ENCODE data around the gene ZNF415.

- no peak for TF ChIP-seq CTCF (IDR thresholded peaks at IDR 0.05; ENCODE audit: insufficient read depth, low read length)
- TF ChIP-seq REST (IDR thresholded peaks at IDR 0.05; ENCODE audit: insufficient replicate concordance, low read depth): no peak
- TF ChIP-seq POLR2AphosphoS5 (IDR thresholded peaks at IDR 0.05; ENCODE audit: low read depth): no peak
- no peak for TF ChIP-seq SPI1 (IDR thresholded peaks at IDR 0.05; ENCODE audit: borderline replicate concordance, low read depth)
Measured at GRCh38 chr19:53161123-53161522, 28.4 kb upstream of the ZNF415 start.
